Fibroblast of skin of right biceps (primary cell): ENCODE results near the gene HNRNPK.
"Not testable (repeated sequence)": the region's sequence is repeated elsewhere in the genome, so short reads cannot be mapped to it uniquely, and the experiment has no call there.

Source experiments
- DNase-seq: peaks from one replicate; pipeline ENCODE4 v3.0.0-alpha.2; 2013

Gene HNRNPK

DNA sequence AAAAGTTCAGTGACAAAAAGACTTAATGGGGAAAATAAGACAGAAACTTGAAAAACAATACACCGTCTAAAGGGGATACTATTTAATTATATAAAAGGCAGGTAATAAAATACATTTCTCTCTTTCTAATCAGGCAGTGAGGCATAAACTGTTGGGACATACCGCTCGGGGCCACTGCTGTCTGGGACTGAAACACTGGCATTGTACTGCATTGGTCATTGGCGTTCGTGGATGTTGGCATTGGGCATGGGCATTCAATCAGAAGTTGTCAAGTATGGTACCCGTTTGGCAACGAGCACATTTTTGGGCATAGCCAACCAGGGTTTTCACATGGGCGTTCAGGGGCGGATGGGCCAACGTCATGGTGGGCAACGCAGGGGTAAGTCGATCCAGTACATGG, 4.7 kb downstream of the HNRNPK start:
- no peak for DNase-seq

DNA sequence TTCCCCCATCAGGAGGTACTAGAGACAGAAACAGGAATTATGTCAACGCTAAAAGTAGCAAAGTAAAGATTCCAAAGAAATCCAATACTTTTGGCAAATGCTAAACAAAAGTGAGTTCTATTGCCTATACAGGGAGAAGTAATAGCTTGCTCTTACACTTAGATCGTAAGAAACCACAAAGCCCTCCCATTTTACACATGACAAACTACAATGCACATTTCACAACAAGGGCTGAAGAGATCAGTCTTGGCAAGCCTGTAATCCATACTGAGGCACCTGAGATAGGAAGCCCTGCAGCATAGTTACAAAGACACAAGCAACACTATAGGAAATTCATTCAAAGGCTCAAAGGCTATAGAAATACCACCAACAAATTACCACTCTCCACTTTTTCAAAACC, 7.7 kb downstream of the HNRNPK start:
- DNase-seq: no peak

GRCh38 chr9:83971485-83971884, 8.5 kb downstream of the HNRNPK start:
- no peak for DNase-seq

DNA sequence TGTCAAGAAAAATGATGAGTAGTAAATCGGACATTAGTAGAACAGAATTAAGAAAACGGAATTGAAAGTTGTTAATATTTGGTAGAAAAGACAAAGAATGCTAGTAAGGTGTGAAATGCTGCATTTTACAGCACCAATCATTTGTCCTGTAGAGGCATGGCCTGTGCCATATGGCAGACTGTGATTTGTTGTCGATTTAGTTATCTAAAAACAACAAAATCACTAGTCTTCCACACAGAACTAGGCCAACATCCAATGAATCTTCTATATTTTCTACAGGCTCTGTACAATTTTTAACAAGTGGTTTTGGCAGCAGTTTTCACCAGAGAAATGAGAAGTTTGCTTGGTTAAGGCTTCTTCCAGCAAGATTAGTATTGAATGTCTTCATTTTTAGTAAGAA, 10.4 kb downstream of the HNRNPK start:
- no peak for DNase-seq

DNA sequence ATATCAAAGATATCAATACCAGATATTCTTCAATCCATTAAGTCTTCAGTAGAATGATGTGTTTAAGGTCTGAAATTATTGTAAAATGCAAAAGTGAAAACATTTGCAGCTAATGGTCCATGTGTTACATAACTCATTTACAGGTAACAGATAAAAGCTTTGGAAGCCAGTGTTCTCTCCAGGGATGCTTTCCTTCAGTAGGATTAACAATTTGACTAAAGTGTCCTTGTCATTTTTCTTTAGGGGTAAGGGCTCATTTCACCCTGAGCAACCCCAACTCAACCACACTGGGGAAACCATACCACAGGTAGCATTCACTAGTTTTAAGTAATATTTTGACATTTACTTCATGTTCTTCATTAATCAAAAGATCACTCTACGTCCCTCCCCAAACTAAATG, 12.9 kb downstream of the HNRNPK start:
- no peak for DNase-seq

DNA sequence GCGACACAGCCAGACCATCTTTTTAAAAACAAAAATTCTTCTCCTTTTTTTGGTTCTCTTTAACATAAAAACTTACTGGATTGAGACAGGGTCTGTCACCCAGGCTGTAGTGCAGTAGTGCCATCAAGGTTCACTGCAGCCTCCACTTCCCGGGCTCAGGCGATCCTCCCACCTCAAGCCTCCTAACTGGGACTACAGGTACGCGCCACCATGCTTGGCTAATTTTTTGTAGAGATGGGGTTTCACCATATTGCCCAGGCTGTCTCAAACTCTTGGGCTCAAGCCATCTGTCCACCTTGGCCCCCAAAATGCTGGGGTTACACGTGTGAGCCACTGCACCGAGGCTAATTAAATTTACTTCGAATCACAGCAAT, 13.8 kb downstream of the HNRNPK start:
- no peak for DNase-seq

DNA sequence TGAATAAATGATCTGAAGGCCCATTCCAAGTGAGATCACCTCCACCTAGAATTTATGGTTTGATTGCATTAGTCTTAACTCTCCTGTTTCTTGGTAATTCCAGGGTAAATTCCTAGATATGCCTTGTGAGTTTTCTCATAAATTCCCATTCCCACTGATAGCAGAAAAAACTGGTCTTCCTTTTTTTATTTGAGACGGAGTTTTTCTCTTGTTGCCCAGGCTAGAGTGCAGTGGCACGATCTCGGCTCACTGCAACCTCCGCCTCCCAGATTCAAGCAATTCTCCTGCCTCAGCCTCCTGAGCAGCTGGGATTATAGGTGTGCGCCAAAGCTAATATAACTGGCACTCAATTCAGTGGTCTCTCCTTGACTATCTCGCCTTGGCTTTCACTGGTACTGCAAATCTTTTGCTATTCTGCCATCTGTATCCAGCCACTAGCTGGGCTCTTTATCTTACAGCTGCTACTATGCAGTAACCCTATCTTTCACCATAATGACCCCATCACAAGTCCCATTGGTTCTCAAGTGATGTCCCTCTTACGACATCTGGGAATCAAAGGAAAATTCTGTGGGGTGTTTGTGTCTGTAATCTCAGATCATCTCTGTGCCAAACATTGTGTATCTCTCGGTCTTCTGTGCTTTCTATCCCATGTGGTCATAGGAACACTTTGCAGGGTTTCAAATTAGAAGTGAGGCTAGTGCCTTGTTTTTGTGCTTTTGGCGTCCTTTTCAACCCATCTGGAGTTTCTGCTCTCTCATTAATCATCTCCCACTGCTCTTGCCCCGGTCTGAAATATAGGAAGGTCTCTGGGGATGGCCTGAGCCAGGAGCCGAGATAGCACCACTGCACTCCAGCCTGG, 14.4 kb downstream of the HNRNPK start:
- DNase-seq: no peak

- no peak for DNase-seq
Observed at GRCh38 chr9:83964973-83965349, 15.1 kb downstream of the HNRNPK start.

DNA sequence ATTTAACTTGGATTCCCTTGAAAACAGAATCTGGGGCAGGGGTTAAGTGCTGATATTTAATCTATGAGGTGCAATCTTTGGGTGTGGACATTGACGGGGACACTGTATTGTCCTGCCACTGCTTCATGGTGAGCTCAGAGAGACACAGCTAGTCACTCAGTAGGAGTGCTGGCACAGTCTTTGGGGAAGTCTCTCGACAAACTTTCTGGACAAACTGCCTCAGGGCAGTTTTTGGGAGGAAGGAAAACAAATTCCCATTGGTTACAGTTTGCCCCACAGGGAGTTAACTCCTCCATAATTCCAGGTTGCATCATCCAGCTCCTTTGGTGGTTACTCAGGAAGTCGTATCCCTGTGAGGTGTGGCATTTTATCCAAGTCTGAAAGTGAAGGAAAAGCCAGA, 17.9 kb downstream of the HNRNPK start:
- DNase-seq: peak; percentile 58

DNA sequence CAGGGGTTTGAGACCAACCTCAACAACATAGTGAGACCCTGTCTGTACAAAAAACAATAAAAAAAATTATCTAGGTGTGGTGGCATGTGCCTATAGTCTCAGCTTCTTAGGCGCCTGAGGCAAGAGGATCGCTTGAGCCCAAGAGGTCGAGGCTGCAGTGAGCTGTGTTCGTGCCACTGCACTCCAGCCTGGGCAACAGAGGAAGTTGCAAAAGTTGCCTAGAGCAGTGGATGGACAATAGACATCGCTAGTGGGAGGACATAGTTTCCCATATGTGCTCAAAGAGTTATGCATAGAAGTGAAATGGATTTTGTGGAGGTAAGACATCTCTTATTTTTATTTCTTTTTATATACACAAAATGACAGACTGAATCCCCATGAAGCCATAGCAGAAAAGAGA, 19.0 kb downstream of the HNRNPK start:
- no peak for DNase-seq

DNA sequence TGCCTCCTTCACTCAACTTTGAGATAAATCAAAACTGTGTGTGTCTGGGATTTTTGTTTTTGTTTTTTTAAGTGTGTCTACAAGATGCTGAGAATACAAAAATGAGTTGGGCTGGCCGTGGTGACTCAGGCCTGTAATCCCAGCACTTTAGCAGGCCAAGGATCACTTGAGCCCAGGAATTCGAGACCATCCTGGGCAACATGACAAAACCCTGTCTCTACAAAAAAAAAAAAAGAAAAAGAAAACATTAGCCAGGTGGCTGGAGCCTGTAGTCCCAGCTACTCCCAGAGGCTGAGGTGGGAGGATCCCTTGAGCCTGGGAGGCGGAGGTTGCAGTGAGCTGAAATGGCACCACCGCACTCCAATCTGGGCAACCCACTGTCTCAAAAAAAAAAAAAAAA, 21.0 kb downstream of the HNRNPK start:
- DNase-seq: peak; percentile 75

DNA sequence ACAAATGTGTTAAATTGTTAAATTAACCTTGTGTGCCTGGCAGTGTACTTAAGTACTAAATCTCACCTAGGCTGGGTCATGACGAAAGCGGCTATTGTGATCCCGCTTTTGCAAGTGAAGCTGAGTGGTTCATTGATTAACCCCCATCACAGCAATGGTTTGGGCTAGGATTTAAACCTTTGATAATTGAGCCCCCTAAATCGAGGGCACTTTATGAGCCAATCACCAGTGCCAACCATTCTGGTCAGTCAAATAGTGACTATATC, 22.8 kb downstream of the HNRNPK start:
- DNase-seq: no peak

GRCh38 chr9:83956436-83957247, 23.4 kb downstream of the HNRNPK start:
- DNase-seq: peak; percentile 70

DNA sequence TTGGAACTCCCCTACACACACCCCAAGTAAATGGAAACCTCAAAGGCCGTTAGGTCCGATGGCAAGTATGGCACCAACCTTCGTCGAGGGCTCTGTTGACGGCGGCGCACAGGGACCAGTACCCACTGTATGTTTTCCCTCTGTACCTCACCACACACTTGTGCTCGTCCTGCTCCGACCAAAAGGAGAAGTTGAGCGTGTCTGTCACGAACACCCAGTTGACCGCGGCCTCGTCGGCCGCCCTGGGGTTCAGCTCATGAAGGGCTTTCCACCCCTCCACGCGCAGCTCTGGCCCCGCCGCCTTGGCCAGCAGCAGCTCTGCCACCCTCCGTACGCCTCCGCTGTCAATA, 24.0 kb downstream of the HNRNPK start:
- no peak for DNase-seq

- DNase-seq: not testable (repeated sequence)
Observed at GRCh38 chr9:83948096-83948495, 31.9 kb downstream of the HNRNPK start.

GRCh38 chr9:83940590-83941303, 39.3 kb downstream of the HNRNPK start:
- no peak for DNase-seq

GRCh38 chr9:83937861-83938455, 42.1 kb downstream of the HNRNPK start:
- peak; percentile 67 for DNase-seq

DNA sequence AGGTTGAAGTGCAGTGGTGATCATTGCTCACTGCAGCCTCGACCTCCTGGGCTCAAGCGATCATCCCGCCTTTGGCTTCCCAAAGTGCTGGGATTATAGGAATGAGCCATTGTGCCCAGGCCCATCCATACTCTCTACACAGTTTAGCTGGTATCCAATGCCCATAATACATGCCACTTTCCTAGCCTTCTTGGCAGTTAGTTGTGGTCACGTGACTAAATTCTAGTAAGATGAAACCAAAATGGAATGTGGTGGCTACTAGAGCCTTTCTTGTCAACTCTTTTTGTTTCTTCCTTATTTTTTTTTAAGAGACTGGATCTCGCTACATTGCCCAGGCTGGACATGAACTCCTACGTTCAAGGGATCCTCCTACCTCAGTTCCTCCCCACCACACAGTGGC, 43.5 kb downstream of the HNRNPK start:
- DNase-seq: no peak

DNA sequence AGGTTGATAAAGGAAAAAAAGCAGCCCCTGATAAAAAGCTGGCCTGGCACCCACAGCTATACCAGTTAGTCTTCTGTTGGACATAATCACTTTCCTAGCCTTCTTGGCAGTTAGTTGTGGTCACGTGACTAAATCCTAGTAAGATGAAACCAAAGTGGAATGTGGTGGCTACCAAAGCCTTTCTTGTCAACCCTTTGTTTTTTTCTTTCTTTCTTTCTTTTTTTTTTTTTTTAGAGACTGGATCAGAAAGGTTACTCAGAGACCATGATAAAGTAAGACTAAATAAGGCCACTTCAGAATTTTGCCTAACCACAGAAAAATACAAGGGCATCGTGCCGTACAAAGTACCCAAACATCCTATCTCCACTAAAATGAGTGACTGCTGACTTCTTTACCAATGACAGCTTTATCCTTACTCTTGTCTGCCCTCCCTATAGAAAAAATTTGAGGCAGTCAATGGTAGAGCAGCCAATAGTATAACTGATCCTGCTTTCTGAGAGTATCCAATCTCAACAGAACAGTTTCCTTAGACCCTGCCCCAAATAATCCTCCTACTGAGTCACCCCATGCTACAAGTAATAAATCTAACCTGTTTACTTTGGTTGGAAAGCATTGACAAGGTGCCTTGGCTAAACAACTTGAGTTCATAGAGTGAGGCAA, 44.6 kb downstream of the HNRNPK start:
- peak; percentile 81 for DNase-seq

DNA sequence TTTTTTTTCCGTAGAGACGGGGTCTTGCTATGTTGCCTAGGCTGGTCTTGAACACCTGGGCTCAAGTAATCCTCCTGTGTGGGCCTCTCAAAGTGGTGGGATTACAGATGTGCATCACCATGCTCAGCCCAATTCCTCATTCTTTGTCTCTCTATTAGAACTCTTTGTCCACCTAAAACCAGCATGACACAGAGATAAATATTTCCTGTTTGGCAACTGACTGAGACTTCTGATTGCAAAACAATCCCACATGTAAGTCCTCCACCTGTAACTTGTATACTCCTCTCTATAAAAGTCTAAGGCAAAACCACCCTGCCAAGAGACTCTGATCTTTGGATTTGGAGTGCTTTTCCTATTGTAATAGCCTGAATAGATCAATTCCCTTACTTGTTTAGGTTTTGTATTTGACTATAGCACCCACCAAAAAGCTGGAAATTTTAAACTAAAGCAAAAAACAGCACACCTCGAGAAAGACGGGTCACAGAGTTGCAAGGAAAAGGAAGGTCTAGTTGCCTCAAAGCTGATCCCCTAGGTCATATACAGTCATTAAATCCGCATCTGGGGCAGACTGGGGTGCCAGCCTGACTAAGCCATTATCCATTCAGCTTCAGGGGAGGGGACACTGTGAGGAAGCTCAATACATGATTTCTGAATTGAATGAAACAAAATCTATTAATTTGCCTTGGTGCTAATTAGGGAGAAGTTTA, 45.3 kb downstream of the HNRNPK start:
- peak; percentile 61 for DNase-seq

DNA sequence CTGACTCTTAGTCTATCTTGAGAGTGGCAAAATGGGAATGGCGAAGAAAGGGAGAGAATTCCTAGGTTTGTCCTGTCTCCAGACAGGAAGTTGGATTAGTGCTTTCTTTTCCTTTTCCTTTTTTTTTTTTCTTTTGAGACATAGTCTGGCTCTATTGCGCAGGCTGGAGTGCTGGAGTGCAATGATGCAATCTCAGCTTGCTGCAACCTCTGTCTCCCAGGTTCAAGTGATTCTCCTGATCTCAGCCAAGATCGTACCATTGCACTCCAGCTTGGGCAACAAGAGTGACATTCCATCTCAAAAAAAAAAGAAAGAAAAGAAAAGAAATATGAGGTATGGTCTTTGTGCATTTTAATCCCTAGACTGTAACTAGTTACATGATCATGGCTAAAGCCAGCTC, 46.2 kb downstream of the HNRNPK start:
- DNase-seq: peak; percentile 41

DNA sequence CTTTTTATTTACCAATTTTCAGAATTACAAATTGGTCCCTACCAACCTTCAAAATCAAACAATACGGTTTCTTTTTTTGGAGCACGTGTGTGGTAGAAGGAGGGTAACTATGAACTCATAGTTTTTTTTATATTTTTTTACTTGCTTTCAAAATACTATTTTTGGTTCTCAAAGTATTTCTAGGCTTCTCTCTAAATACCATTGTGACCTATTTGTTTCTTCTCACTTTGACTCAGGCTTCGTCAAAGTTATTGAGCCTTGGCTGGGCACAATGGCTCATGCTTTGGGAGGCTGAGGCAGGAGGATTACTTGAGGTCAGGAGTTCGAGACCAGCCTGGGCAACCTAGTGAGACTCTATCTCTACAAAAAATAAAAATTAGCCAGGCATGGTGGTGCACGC, 47.2 kb downstream of the HNRNPK start:
- no peak for DNase-seq
